Neuronal stem cell (in vitro differentiated cells): ENCODE measurements around the gene CD300LF.

Experiments
- DNase-seq: peaks from one replicate; pipeline ENCODE4 v3.0.0-alpha.2; 2013; ENCODE audit warnings: low spot score
- H2AFZ ChIP-seq: one replicate; pipeline ENCODE4 v1.6.1; 2013; ENCODE audit warnings: mild to moderate bottlenecking, low read length, inconsistent platforms
- H2AK5ac ChIP-seq: 2 replicates; pipeline ENCODE4 v1.6.1; 2013; ENCODE audit warnings: low read depth, mild to moderate bottlenecking, inconsistent platforms, low read length, moderate library complexity, mixed read lengths
- H2BK120ac ChIP-seq: 2 replicates; pipeline ENCODE4 v1.6.1; 2013; ENCODE audit warnings: low read depth, mild to moderate bottlenecking, inconsistent platforms, low read length, moderate library complexity, mixed read lengths
- H2BK12ac ChIP-seq: one replicate; pipeline ENCODE4 v1.6.1; 2013; ENCODE audit warnings: low read length, inconsistent platforms
- H2BK15ac ChIP-seq: 2 replicates; pipeline ENCODE4 v1.6.1; 2013; ENCODE audit warnings: mild to moderate bottlenecking, low read length, inconsistent platforms, mixed read lengths
- H2BK5ac ChIP-seq: one replicate; pipeline ENCODE4 v1.6.1; 2013; ENCODE audit warnings: inconsistent platforms, mild to moderate bottlenecking, low read length, moderate library complexity
- H3K14ac ChIP-seq: one replicate; pipeline ENCODE4 v1.6.1; 2013; ENCODE audit warnings: low read length, inconsistent platforms
- H3K18ac ChIP-seq: 2 replicates; pipeline ENCODE4 v1.6.1; 2013; ENCODE audit warnings: low read length, inconsistent platforms
- H3K23ac ChIP-seq: 2 replicates; pipeline ENCODE4 v1.6.1; 2013; ENCODE audit warnings: low read depth, mild to moderate bottlenecking, mixed read lengths, low read length, inconsistent platforms; ENCODE audit not compliant: poor library complexity
- H3K27ac ChIP-seq: replicated peaks from 3 replicates; pipeline ENCODE4 v1.5.1; 2013; ENCODE audit warnings: low read length, inconsistent platforms
- H3K27me3 ChIP-seq, 3 experiments: 2 replicates each; pipeline ENCODE4 v1.6.1; 2013; ENCODE audit warnings: low read length in 3 of 3, mild to moderate bottlenecking in 2 of 3, inconsistent platforms in 1 of 3, low read depth in 1 of 3, mixed read lengths in 1 of 3, moderate library complexity in 1 of 3; ENCODE audit not compliant: control insufficient read depth in 3 of 3, insufficient read depth in 3 of 3
- H3K36me3 ChIP-seq, 2 donors: replicated peaks in 1 of 2; 2 replicates each; pipeline ENCODE4 v1.6.1; 2013; ENCODE audit warnings: low read length in 2 of 2; ENCODE audit not compliant: control insufficient read depth in 2 of 2, insufficient read depth in 2 of 2
- H3K4ac ChIP-seq: 2 replicates; pipeline ENCODE4 v1.6.1; 2013; ENCODE audit warnings: inconsistent platforms, mild to moderate bottlenecking, low read length, moderate library complexity
- H3K4me1 ChIP-seq, 2 donors: 1 replicate in 1 of 2; 2 replicates in 1 of 2; pipeline ENCODE4 v1.6.1; 2013; ENCODE audit warnings: low read length in 2 of 2, low read depth in 1 of 2; ENCODE audit not compliant: control insufficient read depth in 2 of 2, insufficient read depth in 1 of 2
- H3K4me2 ChIP-seq: one replicate; pipeline ENCODE4 v1.6.1; 2013; ENCODE audit warnings: mild to moderate bottlenecking, low read length, inconsistent platforms; ENCODE audit not compliant: insufficient read depth, poor library complexity, severe bottlenecking
- H3K4me3 ChIP-seq, 2 donors: 2 replicates each; pipeline ENCODE4 v1.5.1; 2013; ENCODE audit warnings: low read length in 2 of 2, mild to moderate bottlenecking in 2 of 2, inconsistent platforms in 1 of 2, moderate library complexity in 1 of 2
- H3K79me1 ChIP-seq: one replicate; pipeline ENCODE4 v1.6.1; 2013; ENCODE audit warnings: low read depth, mild to moderate bottlenecking, inconsistent platforms, low read length, moderate library complexity
- H3K9ac ChIP-seq: one replicate; pipeline ENCODE4 v1.6.1; 2013; ENCODE audit warnings: mild to moderate bottlenecking, low read depth, low read length, inconsistent platforms; ENCODE audit not compliant: poor library complexity
- H3K9me3 ChIP-seq, 2 donors: replicated peaks in 1 of 2; 2 replicates each; pipeline versions ENCODE3 to v1.6.1; 2013; ENCODE audit warnings: low read length in 2 of 2, mild to moderate bottlenecking in 2 of 2, inconsistent platforms in 1 of 2, low read depth in 1 of 2, mixed read lengths in 1 of 2, moderate library complexity in 1 of 2; ENCODE audit not compliant: control insufficient read depth in 2 of 2, insufficient read depth in 1 of 2
- H4K8ac ChIP-seq: one replicate; pipeline ENCODE4 v1.6.1; 2013; ENCODE audit warnings: low read depth, mild to moderate bottlenecking, inconsistent platforms, low read length, moderate library complexity
- H4K91ac ChIP-seq: one replicate; pipeline ENCODE4 v1.6.1; 2013; ENCODE audit warnings: low read length, low read depth, mild to moderate bottlenecking, inconsistent platforms; ENCODE audit not compliant: poor library complexity
- WGBS, 2 donors: extraction: QIAGEN DNeasy Blood & Tissue Kit; methylation state at CpG; one replicate each; pipeline ENCODE4 v1.1.7; 2013; ENCODE audit warnings: missing lambda C conversion rate in 2 of 2, mixed read lengths in 1 of 2; ENCODE audit not compliant: insufficient read length in 2 of 2, insufficient replicate concordance in 1 of 2; ENCODE audit errors: extremely low coverage in 2 of 2; 5-methylcytosine and 5-hydroxymethylcytosine counted together

CD300LF gene

GRCh38 chr17:74757502-74757901 is 44.8 kb upstream of the CD300LF start:
- H3K9me3 ChIP-seq: no peaks in the 10 kb centered on the region
- no peak overlapping the region for H2BK120ac ChIP-seq
- H3K14ac ChIP-seq: no peak overlapping the region
- no peaks in the 10 kb centered on the region for H3K27me3 ChIP-seq
- H3K23ac ChIP-seq: no peak overlapping the region
- peak overlapping the region; percentile 67 for H2BK5ac ChIP-seq
- no peak overlapping the region for H2AFZ ChIP-seq
- no peak for DNase-seq
- H3K4me2 ChIP-seq: no peak overlapping the region
- no peak overlapping the region for H3K4me3 ChIP-seq
- no peak overlapping the region for H4K8ac ChIP-seq
- H2BK12ac ChIP-seq: no peak overlapping the region
- no peak overlapping the region for H3K27ac ChIP-seq
- H3K4ac ChIP-seq: no peak overlapping the region
- no peak overlapping the region for H4K91ac ChIP-seq
- peaks cover 23% of the 10 kb centered on the region for H3K79me1 ChIP-seq
- no CpG with 5 or more reads among the region's 3 CpGs for WGBS, 2 donors
- peaks cover 2 to 16% of the 10 kb centered on the region in 2 donors for H3K36me3 ChIP-seq
- H3K9ac ChIP-seq: peak overlapping the region; percentile 57
- peak overlapping the region; percentile 67 for H3K18ac ChIP-seq
- peak overlapping the region; percentile 56 for H2AK5ac ChIP-seq
- H2BK15ac ChIP-seq: peak overlapping the region; percentile 45
- peaks cover 28 to 42% of the 10 kb centered on the region in 2 donors for H3K4me1 ChIP-seq

- Histone ChIP-seq H3K4me3 (no peak overlapping the region), H2BK12ac (no peak overlapping the region), H2BK120ac (no peak overlapping the region), H3K9ac (no peak overlapping the region), H4K91ac (no peak overlapping the region), H3K14ac (no peak overlapping the region), H2AFZ (no peak overlapping the region), H3K4me2 (no peak overlapping the region), H3K4me1 (peaks cover 28 to 42% of the 10 kb centered on the region in 2 donors), H3K36me3 (peaks cover 2 to 20% of the 10 kb centered on the region in 2 donors), H4K8ac (no peak overlapping the region), H3K23ac (no peak overlapping the region), H3K4ac (no peak overlapping the region), H2BK15ac (peak overlapping the region; percentile 45), H3K79me1 (peaks cover 22% of the 10 kb centered on the region), H3K27me3 (no peaks in the 10 kb centered on the region), H3K9me3 (no peaks in the 10 kb centered on the region), H2BK5ac (no peak overlapping the region), H3K18ac (peak overlapping the region; percentile 66), H2AK5ac (peak overlapping the region; percentile 56), H3K27ac (no peak overlapping the region)
- no peak for DNase-seq
- no CpG with 5 or more reads among the region's 3 CpGs for WGBS, 2 donors
Observed at GRCh38 chr17:74756891-74757290, 44.2 kb upstream of the CD300LF start.

- no peak overlapping the region for H3K9ac ChIP-seq
- WGBS, 2 donors: no CpG with 5 or more reads among the region's 8 CpGs
- H4K91ac ChIP-seq: no peak overlapping the region
- no peaks in the 10 kb centered on the region for H3K27me3 ChIP-seq
- H2BK12ac ChIP-seq: no peak overlapping the region
- H2AK5ac ChIP-seq: no peak overlapping the region
- H3K9me3 ChIP-seq: no peaks in the 10 kb centered on the region
- H2AFZ ChIP-seq: no peak overlapping the region
- H3K23ac ChIP-seq: no peak overlapping the region
- no peak for DNase-seq
- peaks cover 17 to 36% of the 10 kb centered on the region in 2 donors for H3K4me1 ChIP-seq
- H3K14ac ChIP-seq: no peak overlapping the region
- no peak overlapping the region for H4K8ac ChIP-seq
- H3K4me2 ChIP-seq: no peak overlapping the region
- no peak overlapping the region for H3K4ac ChIP-seq
- no peak overlapping the region for H3K4me3 ChIP-seq
- H2BK5ac ChIP-seq: no peak overlapping the region
- H3K27ac ChIP-seq: no peak overlapping the region
- H3K36me3 ChIP-seq: peaks cover 2 to 29% of the 10 kb centered on the region in 2 donors
- H2BK120ac ChIP-seq: no peak overlapping the region
- H2BK15ac ChIP-seq: no peak overlapping the region
- peaks cover 16% of the 10 kb centered on the region for H3K79me1 ChIP-seq
- no peak overlapping the region for H3K18ac ChIP-seq
Observed at GRCh38 chr17:74755533-74755932, 42.8 kb upstream of the CD300LF start.

- H3K4ac ChIP-seq: no peak overlapping the region
- no peak overlapping the region for H4K8ac ChIP-seq
- no peak overlapping the region for H3K14ac ChIP-seq
- no peak overlapping the region for H3K23ac ChIP-seq
- H3K9ac ChIP-seq: no peak overlapping the region
- H3K4me1 ChIP-seq: peaks cover 16 to 35% of the 10 kb centered on the region in 2 donors
- no peak for DNase-seq
- no peak overlapping the region for H3K4me3 ChIP-seq
- H3K18ac ChIP-seq: no peak overlapping the region
- peaks cover 18% of the 10 kb centered on the region for H3K79me1 ChIP-seq
- H2BK120ac ChIP-seq: no peak overlapping the region
- no peak overlapping the region for H2AFZ ChIP-seq
- no CpG with 5 or more reads among the region's 3 CpGs for WGBS, 2 donors
- no peak overlapping the region for H2BK15ac ChIP-seq
- H3K27ac ChIP-seq: no peak overlapping the region
- H3K4me2 ChIP-seq: no peak overlapping the region
- no peak overlapping the region for H2AK5ac ChIP-seq
- no peaks in the 10 kb centered on the region for H3K9me3 ChIP-seq
- H2BK5ac ChIP-seq: no peak overlapping the region
- H2BK12ac ChIP-seq: no peak overlapping the region
- peaks cover 2 to 29% of the 10 kb centered on the region in 2 donors for H3K36me3 ChIP-seq
- no peak overlapping the region for H4K91ac ChIP-seq
- no peaks in the 10 kb centered on the region for H3K27me3 ChIP-seq
Observed at GRCh38 chr17:74754832-74755231, 42.1 kb upstream of the CD300LF start.
